Measurements from ENCODE around the gene ST8SIA5. TPM values are rescaled to one million over a fixed set of nuclear protein-coding genes. Genes with fewer than 3 reads are reported as not detected.

The ST8SIA5 gene
- total and polyA plus RNA-seq, 2 of the 4 experiments (the other 2 are of a cell fraction) = 0.03 TPM; not detected in 1

DNA sequence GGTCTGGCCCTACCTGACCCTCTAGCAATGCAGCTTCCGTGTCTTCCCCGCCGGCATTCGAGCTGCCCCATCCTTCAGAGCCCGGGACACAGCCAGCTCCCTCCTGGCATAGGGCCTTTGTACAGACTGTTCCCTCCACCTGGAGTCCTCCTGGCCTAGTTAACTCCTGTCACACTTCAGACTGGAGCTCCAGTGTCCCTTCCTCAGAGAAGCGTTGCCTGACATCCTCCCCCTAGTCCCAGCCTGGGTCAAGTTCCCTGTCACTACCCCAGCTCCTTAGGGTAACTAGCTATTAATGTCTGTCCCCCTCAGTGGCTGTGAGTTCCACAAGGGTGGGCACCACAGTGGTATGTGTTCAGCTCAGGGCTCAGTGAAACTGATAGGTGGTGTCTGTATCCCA lies 54.4 kb downstream of the ST8SIA5 start:
- H4K20me1 ChIP-seq (ENCODE audit: insufficient read depth, low read length) = no peaks in the 10 kb centered on the region
- no CpG with 5 or more reads among the region's 6 CpGs for WGBS, 2 experiments (ENCODE audit: extremely low coverage in 2 of 2, insufficient read length in 1 of 2)
- CTCF ChIA-PET = no interaction called here

More for the DNA sequence above, 54.4 kb downstream of the ST8SIA5 start:
- Histone ChIP-seq H4K8ac (ENCODE audit: low read depth in 2 of 2, low read length in 2 of 2) (no peak overlapping the region), H2BK120ac (ENCODE audit: low read depth, low read length) (no peak overlapping the region), H3K23ac (ENCODE audit: low read depth, low read length) (no peak overlapping the region), H2AK5ac (ENCODE audit: low read depth, low read length) (no peak overlapping the region), H2BK15ac (ENCODE audit: low read depth, low read length) (no peak overlapping the region), H3K4me1 (ENCODE audit: control insufficient read depth, insufficient read depth, low read length) (no peaks in the 10 kb centered on the region), H2AFZ (replicated peaks; ENCODE audit: low read length, poor library complexity) (no peak overlapping the region), H3K9me3 (ENCODE audit: control insufficient read depth, insufficient read depth, low read length) (no peaks in the 10 kb centered on the region), H2BK5ac (ENCODE audit: low read depth, low read length, poor library complexity, severe bottlenecking) (no peak overlapping the region), H2BK20ac (ENCODE audit: low read depth, low read length) (no peak overlapping the region), H3K4me3 (ENCODE audit: insufficient read depth, low read depth, low read length) (no peak overlapping the region), H3K9ac (ENCODE audit: low read depth, low read length) (no peak overlapping the region), H3K79me1 (ENCODE audit: low read depth in 1 of 2, low read length in 2 of 2) (no peaks in the 10 kb centered on the region), H3K27me3 (ENCODE audit: control insufficient read depth, insufficient read depth, low read length) (no peaks in the 10 kb centered on the region; the same call in 1 of the 2 replicates), H4K91ac (ENCODE audit: insufficient read depth, low read depth, low read length) (no peak overlapping the region), H3K56ac (ENCODE audit: extremely low read depth, insufficient read depth, low read length) (no peak overlapping the region), H4K5ac (ENCODE audit: low read depth, low read length) (no peak overlapping the region), H2AK9ac (replicated peaks; ENCODE audit: low read depth, low read length, poor library complexity) (no peak overlapping the region), H3K14ac (replicated peaks; ENCODE audit: low read depth, low read length) (no peak overlapping the region), H3K4ac (ENCODE audit: low read depth, low read length) (no peak overlapping the region), H3K18ac (ENCODE audit: low read depth, low read length) (no peak overlapping the region), H3K9me1 (ENCODE audit: insufficient read depth, low read length) (no peaks in the 10 kb centered on the region), H3K4me2 (ENCODE audit: low read depth, low read length) (no peak overlapping the region), H3K27ac (ENCODE audit: insufficient read depth, low read length) (no peak overlapping the region), H3K36me3 (ENCODE audit: control insufficient read depth, insufficient read depth, low read length) (no peaks in the 10 kb centered on the region)
- BruUV-seq (replicated peaks) = no TSS peak
- intact Hi-C loops (cut with micrococcal nuclease) = no loop called here
- POLR2A ChIA-PET (ENCODE audit: unreplicated experiment) = no interaction called here
- ATAC-seq (ENCODE audit: low read depth) (no peak), DNase-seq (no peak)
- dilution Hi-C loops (cut with HindIII; ENCODE audit: low sequenced_read_pairs, unreplicated experiment) = no loop called here
- no peak for TF ChIP-seq CHD1 (IDR thresholded peaks at IDR 0.05; ENCODE audit: low read depth, low read length)
- no peak for TF ChIP-seq RAD21 (IDR thresholded peaks at IDR 0.05; ENCODE audit: low read length)
- no peak for TF ChIP-seq MXI1 (IDR thresholded peaks at IDR 0.05; ENCODE audit: borderline replicate concordance, low read depth, low read length)
- TF ChIP-seq, protein P1, sequence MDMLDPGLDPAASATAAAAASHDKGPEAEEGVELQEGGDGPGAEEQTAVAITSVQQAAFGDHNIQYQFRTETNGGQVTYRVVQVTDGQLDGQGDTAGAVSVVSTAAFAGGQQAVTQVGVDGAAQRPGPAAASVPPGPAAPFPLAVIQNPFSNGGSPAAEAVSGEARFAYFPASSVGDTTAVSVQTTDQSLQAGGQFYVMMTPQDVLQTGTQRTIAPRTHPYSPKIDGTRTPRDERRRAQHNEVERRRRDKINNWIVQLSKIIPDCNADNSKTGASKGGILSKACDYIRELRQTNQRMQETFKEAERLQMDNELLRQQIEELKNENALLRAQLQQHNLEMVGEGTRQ (IDR thresholded peaks at IDR 0.05; ENCODE audit: low read depth, low read length) = no peak
- in situ Hi-C loops (cut with MboI; ENCODE audit: low sequenced_read_pairs) = no loop called here
